ENCODE results near the gene S100A4.

The S100A4 gene

GRCh38 chr1:153546796-153547559 is 1.4 kb upstream of the S100A4 start:
- FAIRE-seq: no peak

GRCh38 chr1:153546371-153546770 is 765 bp upstream of the S100A4 start:
- no peak for FAIRE-seq

- FAIRE-seq: no peak
Measured at GRCh38 chr1:153544453-153545066, 1.0 kb downstream of the S100A4 start.

- FAIRE-seq: no peak
Measured at GRCh38 chr1:153543736-153544135, 1.9 kb downstream of the S100A4 start.

- no peak for FAIRE-seq
Measured at GRCh38 chr1:153542956-153543711, 2.5 kb downstream of the S100A4 start.

- no peak for FAIRE-seq
Measured at GRCh38 chr1:153541641-153542590, 3.7 kb downstream of the S100A4 start.

- FAIRE-seq: no peak
Measured at GRCh38 chr1:153540394-153541361, 4.9 kb downstream of the S100A4 start, which contains the start of gene S100A5. TSS of gene S100A5 (minus strand) at chr1:153540934. CDS start at chr1:153540191, 743 bp downstream.

GRCh38 chr1:153539395-153540093 is 6.1 kb downstream of the S100A4 start:
- FAIRE-seq: no peak

GRCh38 chr1:153538315-153538821 is 7.2 kb downstream of the S100A4 start:
- FAIRE-seq: no peak

GRCh38 chr1:153537376-153537730 is 8.3 kb downstream of the S100A4 start:
- FAIRE-seq: no peak

- no peak for FAIRE-seq
Measured at GRCh38 chr1:153536671-153537375, 8.8 kb downstream of the S100A4 start.

GRCh38 chr1:153536012-153536670 is 9.5 kb downstream of the S100A4 start:
- FAIRE-seq: no peak

GRCh38 chr1:153535242-153536011 is 10.2 kb downstream of the S100A4 start, which contains the start of gene S100A6:
TSS of gene S100A6 (minus strand) at chr1:153535991. CDS start at chr1:153535339, 652 bp downstream.
- no peak for FAIRE-seq

- FAIRE-seq: no peak
Measured at GRCh38 chr1:153534925-153535241, 10.7 kb downstream of the S100A4 start.

GRCh38 chr1:153534226-153534924 is 11.2 kb downstream of the S100A4 start:
- no peak for FAIRE-seq

- no peak for FAIRE-seq
Measured at GRCh38 chr1:153533689-153534201, 11.9 kb downstream of the S100A4 start.

GRCh38 chr1:153532769-153533599 is 12.6 kb downstream of the S100A4 start:
- FAIRE-seq: no peak
